IMR-90 (cell line): ENCODE data around the gene GLDC. TPM values are rescaled to one million over a fixed set of nuclear protein-coding genes. Genes with fewer than 3 reads are reported as not detected.

Experiments
- ATAC-seq: fragments of 200-7000 bp; cut with Tn5 transposase; 2 replicates; pipeline ENCODE4 v1.9.1; 2020; ENCODE audit warnings: low read depth, mild to moderate bottlenecking, moderate library complexity
- BruUV-seq: library from RNA; stranded (reverse); fragments of 400-500 nt; replicated peaks from 2 replicates; lab custom pipeline; 2021; lab: Mats Ljungman, UMichigan
- CTCF ChIA-PET: fragments of 300-600 bp; formaldehyde crosslinking; extraction: SDS; loops from one replicate; lab custom pipeline; 2021; ENCODE audit warnings: antibody characterized with exemption; lab: Yijun Ruan, JAX
- POLR2A ChIA-PET: fragments of 300-600 bp; sonication (Branson Sonifier 250); formaldehyde crosslinking; loops from one replicate; lab custom pipeline; 2022; ENCODE audit warnings: antibody characterized with exemption; ENCODE audit not compliant: unreplicated experiment; lab: Charles Lee
- DNase-seq: peaks from one replicate; pipeline ENCODE4 v3.0.0; 2013
- H2AFZ ChIP-seq: replicated peaks from 2 replicates; pipeline ENCODE3; 2013; ENCODE audit warnings: low read length, mild to moderate bottlenecking; ENCODE audit not compliant: poor library complexity
- H2AK5ac ChIP-seq: 2 replicates; pipeline ENCODE4 v1.6.1; 2013; ENCODE audit warnings: low read depth, low read length, inconsistent platforms
- H2AK9ac ChIP-seq: replicated peaks from 2 replicates; pipeline ENCODE3; 2013; ENCODE audit warnings: mild to moderate bottlenecking, low read depth, low read length, moderate library complexity; ENCODE audit not compliant: poor library complexity
- H2BK120ac ChIP-seq: 2 replicates; pipeline ENCODE4 v1.6.1; 2013; ENCODE audit warnings: low read depth, low read length, inconsistent platforms
- H2BK15ac ChIP-seq: 3 replicates; pipeline ENCODE4 v1.6.1; 2013; ENCODE audit warnings: low read depth, low read length, inconsistent platforms
- H2BK20ac ChIP-seq: 2 replicates; pipeline ENCODE4 v1.6.1; 2013; ENCODE audit warnings: low read depth, mild to moderate bottlenecking, inconsistent platforms, low read length, moderate library complexity
- H2BK5ac ChIP-seq: 2 replicates; pipeline ENCODE4 v1.6.1; 2013; ENCODE audit warnings: mild to moderate bottlenecking, low read depth, low read length, inconsistent platforms; ENCODE audit not compliant: poor library complexity, severe bottlenecking
- H3K14ac ChIP-seq: replicated peaks from 2 replicates; pipeline ENCODE4 v1.6.1; 2013; ENCODE audit warnings: low read depth, low read length, inconsistent platforms
- H3K18ac ChIP-seq: 2 replicates; pipeline ENCODE4 v1.6.1; 2013; ENCODE audit warnings: low read depth, low read length, control low read depth
- H3K23ac ChIP-seq: 2 replicates; pipeline ENCODE4 v1.6.1; 2013; ENCODE audit warnings: low read depth, low read length, inconsistent platforms
- H3K27ac ChIP-seq: 2 replicates; pipeline ENCODE4 v1.5.1; 2013; ENCODE audit warnings: mild to moderate bottlenecking, control low read depth, low read length; ENCODE audit not compliant: insufficient read depth
- H3K27me3 ChIP-seq: 2 replicates; pipeline ENCODE4 v1.6.1; 2013; ENCODE audit warnings: low read length; ENCODE audit not compliant: control insufficient read depth, insufficient read depth
- H3K36me3 ChIP-seq: 2 replicates; pipeline ENCODE4 v1.6.1; 2013; ENCODE audit warnings: low read length, mixed read lengths; ENCODE audit not compliant: control insufficient read depth, insufficient read depth
- H3K4ac ChIP-seq: 2 replicates; pipeline ENCODE4 v1.6.1; 2013; ENCODE audit warnings: low read depth, low read length, inconsistent platforms
- H3K4me1 ChIP-seq: 2 replicates; pipeline ENCODE4 v1.6.1; 2013; ENCODE audit warnings: low read length, mixed read lengths; ENCODE audit not compliant: control insufficient read depth, insufficient read depth
- H3K4me2 ChIP-seq: 2 replicates; pipeline ENCODE4 v1.6.1; 2013; ENCODE audit warnings: low read depth, mild to moderate bottlenecking, control low read depth, low read length, moderate library complexity
- H3K4me3 ChIP-seq: 2 replicates; pipeline ENCODE4 v1.5.1; 2013; ENCODE audit warnings: low read depth, mild to moderate bottlenecking, control low read depth, low read length, moderate library complexity; ENCODE audit not compliant: insufficient read depth
- H3K56ac ChIP-seq: 2 replicates; pipeline ENCODE4 v1.6.1; 2013; ENCODE audit warnings: low read length, inconsistent platforms; ENCODE audit not compliant: insufficient read depth; ENCODE audit errors: extremely low read depth
- H3K79me1 ChIP-seq, 2 experiments: 2 replicates each; pipeline ENCODE4 v1.6.1; 2013; ENCODE audit warnings: low read length in 2 of 2, inconsistent platforms in 1 of 2, low read depth in 1 of 2
- H3K9ac ChIP-seq: 2 replicates; pipeline ENCODE4 v1.6.1; 2013; ENCODE audit warnings: low read depth, low read length, control low read depth
- H3K9me1 ChIP-seq: 2 replicates; pipeline ENCODE4 v1.6.1; 2013; ENCODE audit warnings: low read length, inconsistent platforms; ENCODE audit not compliant: insufficient read depth
- H3K9me3 ChIP-seq: 2 replicates; pipeline ENCODE4 v1.6.1; 2013; ENCODE audit warnings: low read length; ENCODE audit not compliant: control insufficient read depth, insufficient read depth
- H4K20me1 ChIP-seq: 2 replicates; pipeline ENCODE4 v1.6.1; 2013; ENCODE audit warnings: low read length, inconsistent platforms; ENCODE audit not compliant: insufficient read depth
- H4K5ac ChIP-seq: 2 replicates; pipeline ENCODE4 v1.6.1; 2013; ENCODE audit warnings: mild to moderate bottlenecking, low read depth, low read length, control low read depth
- H4K8ac ChIP-seq, 2 experiments: 2 replicates each; pipeline ENCODE4 v1.6.1; 2013; ENCODE audit warnings: low read depth in 2 of 2, low read length in 2 of 2, control low read depth in 1 of 2, inconsistent platforms in 1 of 2
- H4K91ac ChIP-seq: 2 replicates; pipeline ENCODE4 v1.6.1; 2013; ENCODE audit warnings: low read depth, low read length, inconsistent platforms; ENCODE audit not compliant: insufficient read depth
- SMC3 ChIP-seq: fragments of 150-350 bp; IDR thresholded peaks from 2 replicates; pipeline ENCODE4 v1.6.1; 2016; ENCODE audit warnings: low read depth, mild to moderate bottlenecking, antibody characterized with exemption, low read length, moderate library complexity
- WGBS, 2 experiments: methylation state at CpG; one replicate each; pipeline versions ENCODE4 v1.1.5 to v1.1.7; 2013; ENCODE audit warnings: missing lambda C conversion rate in 2 of 2; ENCODE audit not compliant: insufficient read length in 1 of 2; ENCODE audit errors: extremely low coverage in 2 of 2; 5-methylcytosine and 5-hydroxymethylcytosine counted together
- dilution Hi-C: fragments of 300-500 bp; cut with HindIII; formaldehyde crosslinking; loops from one replicate; pipeline ENCODE4 v1.14.3; 2018; ENCODE audit warnings: low sequenced_read_pairs; ENCODE audit not compliant: unreplicated experiment
- in situ Hi-C: fragments of 300-500 bp; cut with MboI; formaldehyde crosslinking; loops from 3 replicates; pipeline ENCODE4 v1.14.3; 2019; ENCODE audit warnings: low sequenced_read_pairs, inconsistent platforms, mixed read lengths
- intact Hi-C: fragments of 100-400 bp; cut with micrococcal nuclease; formaldehyde crosslinking; loops from 2 replicates; pipeline ENCODE4 v1.10.0; 2022
- polyA plus RNA-seq, 3 experiments: library from polyadenylated mRNA; depleted of rRNA; stranded (reverse); fragments of >200 nt; gene quantifications; 2 replicates each; pipeline ENCODE4 v1.2.3, GENCODE V29; 2012; ENCODE audit warnings: low replicate concordance in 1 of 3
- total RNA-seq: library from RNA; depleted of rRNA; stranded (reverse); fragments of >200 nt; gene quantifications from 2 replicates; pipeline ENCODE4 v1.2.3, GENCODE V29; 2012

The GLDC gene
- total and polyA plus RNA-seq, 2 of the 4 experiments (the other 2 are of a cell fraction): 0.36 to 0.50 TPM

GRCh38 chr9:6564360-6564759 lies 81.2 kb downstream of the GLDC start:
- Histone ChIP-seq H4K20me1 (no peaks in the 10 kb centered on the region), H3K56ac (no peak overlapping the region), H2AK5ac (peak overlapping the region; percentile 81; the same call in 1 of the 2 replicates), H2BK5ac (peak overlapping the region; percentile 35), H3K14ac (no peak overlapping the region), H2BK120ac (peak overlapping the region; percentile 94), H2AK9ac (peak overlapping the region; percentile 8), H4K5ac (peak overlapping the region; percentile 67), H3K27ac (peak overlapping the region; percentile 6; the same call in 1 of the 2 replicates), H4K8ac (peak overlapping the region in 1 of 2 experiments; percentile 59; a peak in 1 of 4 replicates), H2BK20ac (peak overlapping the region; percentile 91), H4K91ac (peak overlapping the region; percentile 73; the same call in 1 of the 2 replicates), H3K9me3 (no peaks in the 10 kb centered on the region), H3K4me3 (no peak overlapping the region), H3K9ac (no peak overlapping the region), H2AFZ (peak overlapping the region; percentile 81), H3K4ac (peak overlapping the region; percentile 71; the same call in 1 of the 2 replicates), H3K27me3 (no peaks in the 10 kb centered on the region), H3K4me1 (peaks cover 12% of the 10 kb centered on the region), H3K4me2 (no peak overlapping the region), H3K9me1 (no peaks in the 10 kb centered on the region), H3K18ac (peak overlapping the region; percentile 39; the same call in 1 of the 2 replicates), H2BK15ac (peak overlapping the region; percentile 65; the same call in 2 of the 3 replicates), H3K79me1 (peaks cover 0 to 8% of the 10 kb centered on the region in 2 experiments; a peak in 1 of 4 replicates), H3K23ac (no peak overlapping the region), H3K36me3 (no peaks in the 10 kb centered on the region)
- WGBS, 2 experiments: 100% methylated on average over 1 of the region's 5 CpGs; no CpG with 5 or more reads in 1 of the 2 experiments
- CTCF ChIA-PET: no interaction called here
- dilution Hi-C loops: no loop called here
- ATAC-seq (no peak), DNase-seq (no peak)
- intact Hi-C loops: no loop called here
- in situ Hi-C loops: no loop called here
- BruUV-seq: no TSS peak
- no peak for TF ChIP-seq SMC3
- POLR2A ChIA-PET: no interaction called here
